Small intestine (tissue), 7 donors: ENCODE results near the gene EHBP1. TPM values are rescaled to one million over a fixed set of nuclear protein-coding genes. Genes with fewer than 3 reads are reported as not detected.
A peak's percentile ranks its signal among the peaks of the same experiment; 100 is the strongest.

Experiments
- DNase-seq, 2 donors: peaks; one replicate each; pipeline versions ENCODE4 v3.0.0 to v3.0.0-alpha.2; 2013
- FAIRE-seq: peaks from 2 replicates; lab custom pipeline; 2012; peaks lifted over from hg19 to GRCh38; lab: Jason Lieb, UNC
- H3K27ac ChIP-seq, 3 donors: one replicate each; pipeline ENCODE4 v1.5.1; 2013; ENCODE audit warnings: low read length in 2 of 3, mild to moderate bottlenecking in 2 of 3, control low read depth in 1 of 3, inconsistent platforms in 1 of 3, low read depth in 1 of 3, moderate library complexity in 1 of 3
- H3K27me3 ChIP-seq, 3 donors: one replicate each; pipeline ENCODE4 v1.6.1; 2013; ENCODE audit warnings: low read length in 3 of 3, inconsistent platforms in 1 of 3; ENCODE audit not compliant: control insufficient read depth in 3 of 3, insufficient read depth in 3 of 3
- H3K36me3 ChIP-seq, 3 donors: one replicate each; pipeline ENCODE4 v1.6.1; 2013; ENCODE audit warnings: low read length in 3 of 3, inconsistent platforms in 1 of 3, low read depth in 1 of 3, mild to moderate bottlenecking in 1 of 3, moderate library complexity in 1 of 3; ENCODE audit not compliant: control insufficient read depth in 3 of 3, insufficient read depth in 2 of 3
- H3K4me1 ChIP-seq, 3 donors: one replicate each; pipeline ENCODE4 v1.6.1; 2013; ENCODE audit warnings: low read length in 2 of 3, inconsistent platforms in 1 of 3, low read depth in 1 of 3, mild to moderate bottlenecking in 1 of 3, moderate library complexity in 1 of 3; ENCODE audit not compliant: control insufficient read depth in 3 of 3, insufficient read depth in 2 of 3
- H3K4me3 ChIP-seq, 3 donors: one replicate each; pipeline ENCODE4 v1.5.1; 2013; ENCODE audit warnings: low read length in 3 of 3, control low read depth in 1 of 3, inconsistent platforms in 1 of 3, low read depth in 1 of 3, mild to moderate bottlenecking in 1 of 3, moderate library complexity in 1 of 3
- H3K9me3 ChIP-seq, 2 donors: one replicate each; pipeline ENCODE4 v1.6.1; 2013; ENCODE audit warnings: low read depth in 1 of 2, low read length in 1 of 2; ENCODE audit not compliant: control insufficient read depth in 2 of 2, insufficient read depth in 1 of 2
- WGBS, 3 donors: extraction: QIAGEN DNeasy Blood & Tissue Kit; methylation state at CpG; one replicate each; pipeline ENCODE4 v1.1.7; 2013; 5-methylcytosine and 5-hydroxymethylcytosine counted together
- polyA plus RNA-seq, 4 donors: library from polyadenylated mRNA; stranded (reverse) in 3 of 4; unstranded in 1 of 4; fragments of 200-250 nt in 3 of 4; fragments of 120-200 nt in 1 of 4; gene quantifications; one replicate each; pipeline versions ENCODE4 v1.2.1 to v1.2.3, GENCODE V29; 2013
- donor health status: healthy with polysubstance abuse.
- donor health status: control.
- donor health status: control.
- donor health status: Bipolar disorder and iron deficiency.
- donor health status: healthy.

EHBP1 gene
- polyA plus RNA-seq, 4 donors, result 11.0 to 29.7 (median 11.5) TPM

DNA sequence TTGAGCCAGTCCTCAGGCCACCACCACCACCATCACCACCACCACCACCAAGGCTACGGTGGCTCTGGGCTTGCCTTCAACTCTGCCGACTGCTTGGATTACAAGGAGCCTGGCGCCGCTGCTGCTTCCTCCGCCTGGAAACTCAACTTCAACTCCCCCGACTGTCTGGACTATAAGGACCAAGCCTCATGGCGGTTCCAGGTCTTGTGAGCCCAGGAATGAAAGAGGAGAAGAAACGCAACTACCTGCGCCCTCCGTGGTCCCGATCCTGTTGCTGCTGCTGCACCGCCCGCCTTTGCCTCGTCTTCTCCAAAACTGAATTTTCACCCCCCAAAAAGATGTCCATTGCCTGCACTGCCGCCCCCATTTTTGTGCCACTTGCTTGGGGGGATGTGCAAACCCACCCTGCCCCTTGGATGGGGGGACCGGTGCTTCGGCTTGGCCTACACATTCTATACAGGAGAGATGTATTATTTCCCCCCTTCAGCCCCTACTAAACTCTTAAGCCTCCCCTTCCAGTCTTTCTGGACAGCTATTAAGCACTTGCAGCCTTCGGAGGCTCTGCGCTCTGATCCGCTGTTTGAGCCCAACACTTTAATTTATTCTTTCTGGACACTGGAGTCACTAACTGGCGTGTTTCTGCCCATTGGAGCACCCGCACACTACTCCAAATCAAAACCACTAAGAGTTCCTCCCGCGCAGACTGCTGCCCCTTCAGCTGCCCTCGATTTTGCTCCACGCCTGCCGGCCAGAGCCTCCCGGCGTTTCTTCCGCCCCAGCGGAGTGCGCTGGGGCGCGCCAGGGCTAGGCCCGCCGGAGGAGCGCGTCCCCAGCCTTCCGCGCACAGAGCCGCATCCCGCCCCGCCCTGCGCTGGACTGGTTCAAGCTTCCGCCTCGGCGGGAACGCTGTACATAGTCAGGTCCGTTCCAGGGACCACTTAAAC, 350.9 kb downstream of the EHBP1 start:
- 10 to 17% (median 13%) methylated on average over 49 of the region's 49 CpGs for WGBS, 3 donors
- H3K9me3 ChIP-seq, result peaks cover 0 to 7% of the 10 kb centered on the region in 2 donors
- no peaks in the 10 kb centered on the region for H3K36me3 ChIP-seq
- H3K4me3 ChIP-seq, result no peak overlapping the region
- no peak for FAIRE-seq
- peak in 1 of 2 donors; percentile 57 for DNase-seq
- H3K4me1 ChIP-seq, result peaks cover 5 to 29% (median 11%) of the 10 kb centered on the region in 3 donors
- H3K27ac ChIP-seq, result no peak overlapping the region
- H3K27me3 ChIP-seq, result peaks cover 32 to 88% (median 73%) of the 10 kb centered on the region in 3 donors

DNA sequence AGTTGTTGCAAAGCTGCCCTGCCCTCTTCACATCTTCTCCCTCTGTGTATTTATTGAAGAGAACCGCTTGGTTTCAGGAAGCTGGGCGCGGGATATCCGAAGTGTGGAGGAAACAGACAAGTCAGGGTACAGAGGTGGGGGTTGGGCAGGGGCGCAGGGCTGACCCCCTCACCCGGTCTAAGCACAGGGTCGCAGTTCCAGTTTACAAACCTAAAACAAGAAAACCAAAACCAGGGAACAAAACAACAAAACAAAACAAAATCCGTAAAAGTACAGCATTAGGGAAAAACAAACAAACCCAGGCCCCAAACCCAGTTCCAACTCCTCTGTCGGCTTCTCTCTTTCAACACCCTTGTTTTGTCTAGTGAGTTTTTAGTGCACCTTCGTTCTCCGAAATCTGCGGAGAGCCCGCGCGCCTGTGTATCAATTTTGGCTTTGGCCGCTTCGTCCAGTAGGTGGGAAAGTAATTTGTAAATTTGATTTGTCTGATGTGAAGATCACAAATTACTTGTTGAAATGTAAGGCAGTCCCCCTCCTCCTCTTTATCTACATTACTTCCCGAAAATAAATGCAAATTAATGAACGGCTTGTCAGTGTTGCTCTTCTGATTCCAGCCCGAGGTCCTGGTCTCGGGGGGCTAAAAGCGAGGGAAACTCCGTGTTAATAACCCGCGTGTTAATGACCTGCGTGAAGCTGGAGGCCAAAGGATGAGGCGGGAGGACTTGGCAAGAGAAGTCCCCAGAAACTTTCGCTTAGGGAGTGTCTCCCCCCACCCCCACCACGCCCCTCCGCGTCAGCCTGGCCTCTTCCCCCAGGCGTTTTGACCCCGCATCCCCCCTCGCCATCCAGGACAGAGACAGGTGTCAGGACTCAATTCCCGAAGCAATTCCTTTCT, 352.0 kb downstream of the EHBP1 start:
- H3K9me3 ChIP-seq, result peaks cover 0 to 7% of the 10 kb centered on the region in 2 donors
- no peak overlapping the region for H3K27ac ChIP-seq
- H3K36me3 ChIP-seq, result no peaks in the 10 kb centered on the region
- FAIRE-seq (no peak), DNase-seq (peak in 1 of 2 donors; percentile 21)
- H3K27me3 ChIP-seq, result peaks cover 23 to 78% (median 65%) of the 10 kb centered on the region in 3 donors
- H3K4me1 ChIP-seq, result peaks cover 5 to 29% (median 11%) of the 10 kb centered on the region in 3 donors
- WGBS, 3 donors, result 10 to 17% (median 16%) methylated on average over 35 of the region's 35 CpGs
- H3K4me3 ChIP-seq, result no peak overlapping the region

DNA sequence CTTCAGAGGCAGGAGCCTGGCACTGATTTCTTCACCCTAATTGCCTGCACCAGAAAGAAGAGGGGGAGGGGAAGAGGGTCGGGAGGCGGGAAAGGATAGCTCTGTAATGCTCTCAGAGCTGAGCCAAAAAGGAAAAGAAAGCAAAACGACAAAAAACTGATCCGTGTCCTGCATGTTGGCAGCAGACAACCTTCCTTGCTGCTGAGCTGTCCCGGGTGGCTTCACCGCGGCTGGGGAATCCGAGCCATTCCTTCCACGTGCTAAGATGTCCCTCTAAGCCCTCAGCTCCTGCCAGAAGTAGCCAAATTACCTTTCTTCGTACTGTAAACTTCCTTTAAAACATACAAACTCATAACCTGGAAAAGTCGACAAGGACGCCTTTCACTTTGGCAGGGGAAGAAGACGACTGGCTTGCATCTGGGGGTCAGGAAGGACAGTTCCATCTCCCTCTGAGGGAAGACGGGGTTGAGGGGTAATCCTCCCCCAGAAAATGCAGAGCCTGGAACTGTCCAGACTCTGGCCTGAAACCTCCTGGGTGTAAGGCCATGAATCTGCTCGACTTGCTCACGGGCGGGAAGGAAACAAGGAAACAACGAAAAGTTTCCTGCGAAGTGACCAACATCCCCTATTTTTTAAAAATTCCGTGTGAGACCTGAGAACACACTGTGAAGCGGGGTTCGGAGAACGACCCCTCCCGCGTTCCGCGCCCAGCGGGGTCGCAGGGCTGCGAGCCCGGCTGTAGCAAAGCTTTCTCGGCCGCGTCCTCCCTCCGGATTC, 352.8 kb downstream of the EHBP1 start:
- Histone ChIP-seq H3K4me1 (peaks cover 5 to 29% (median 11%) of the 10 kb centered on the region in 3 donors), H3K36me3 (no peaks in the 10 kb centered on the region), H3K27me3 (peaks cover 17 to 72% (median 57%) of the 10 kb centered on the region in 3 donors), H3K4me3 (no peak overlapping the region), H3K27ac (no peak overlapping the region), H3K9me3 (peaks cover 0 to 7% of the 10 kb centered on the region in 2 donors)
- no peak for FAIRE-seq
- WGBS, 3 donors, result 3 to 8% (median 6%) methylated on average over 35 of the region's 35 CpGs
- DNase-seq, result peak in 1 of 2 donors; percentile 74

DNA sequence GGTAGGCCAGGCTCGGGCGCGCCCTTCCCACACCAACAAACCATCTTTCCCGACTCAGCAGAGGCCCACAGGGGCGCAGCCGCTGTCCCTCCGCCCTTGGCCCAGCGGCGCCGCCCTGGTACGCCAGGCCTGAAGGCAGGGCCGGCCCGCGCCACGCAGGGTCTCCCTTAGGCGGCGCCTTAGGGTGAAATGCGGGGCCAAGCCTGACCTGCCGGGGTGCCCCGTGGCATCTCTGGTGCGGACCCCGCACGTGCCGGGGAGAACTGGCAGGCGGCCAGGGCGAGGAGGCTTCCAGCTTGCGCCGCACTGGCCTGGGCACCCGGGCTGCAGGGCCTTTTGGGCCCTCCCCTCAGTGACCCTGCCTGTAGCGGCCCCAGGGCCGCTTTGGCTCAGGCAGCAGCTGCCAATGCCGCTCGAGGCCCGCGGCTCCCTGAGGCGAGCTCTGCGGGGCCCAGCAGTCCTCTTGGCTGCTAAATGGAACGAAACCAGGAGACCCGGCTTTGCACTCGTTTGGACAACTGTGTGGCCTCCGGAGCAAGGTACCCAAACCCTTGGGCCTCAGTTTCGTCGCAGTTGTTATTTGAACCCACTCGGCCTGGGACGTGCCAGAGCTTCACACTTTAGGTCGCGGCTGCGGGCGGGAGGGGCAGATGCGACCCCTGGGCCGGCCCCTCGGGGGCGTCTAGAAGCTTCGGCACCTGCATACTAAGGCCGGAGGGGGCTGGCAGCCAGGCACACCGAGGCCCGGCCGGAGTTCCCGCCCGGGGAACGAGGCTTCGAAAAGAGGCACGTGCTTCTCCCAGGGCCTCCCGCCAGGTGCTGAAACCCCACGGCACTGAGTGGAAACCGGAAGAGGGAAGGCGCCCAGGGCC, 353.6 kb downstream of the EHBP1 start:
- Histone ChIP-seq H3K4me3 (peak overlapping the region in 1 of 3 donors; percentile 28), H3K4me1 (peaks cover 5 to 21% (median 11%) of the 10 kb centered on the region in 3 donors), H3K36me3 (no peaks in the 10 kb centered on the region), H3K27me3 (peaks cover 17 to 67% (median 49%) of the 10 kb centered on the region in 3 donors), H3K27ac (no peak overlapping the region), H3K9me3 (peaks cover 0 to 7% of the 10 kb centered on the region in 2 donors)
- FAIRE-seq, result no peak
- peak in 1 of 2 donors; percentile 44 for DNase-seq
- 5 to 7% (median 6%) methylated on average over 60 to 67 of the region's 67 CpGs for WGBS, 3 donors

DNA sequence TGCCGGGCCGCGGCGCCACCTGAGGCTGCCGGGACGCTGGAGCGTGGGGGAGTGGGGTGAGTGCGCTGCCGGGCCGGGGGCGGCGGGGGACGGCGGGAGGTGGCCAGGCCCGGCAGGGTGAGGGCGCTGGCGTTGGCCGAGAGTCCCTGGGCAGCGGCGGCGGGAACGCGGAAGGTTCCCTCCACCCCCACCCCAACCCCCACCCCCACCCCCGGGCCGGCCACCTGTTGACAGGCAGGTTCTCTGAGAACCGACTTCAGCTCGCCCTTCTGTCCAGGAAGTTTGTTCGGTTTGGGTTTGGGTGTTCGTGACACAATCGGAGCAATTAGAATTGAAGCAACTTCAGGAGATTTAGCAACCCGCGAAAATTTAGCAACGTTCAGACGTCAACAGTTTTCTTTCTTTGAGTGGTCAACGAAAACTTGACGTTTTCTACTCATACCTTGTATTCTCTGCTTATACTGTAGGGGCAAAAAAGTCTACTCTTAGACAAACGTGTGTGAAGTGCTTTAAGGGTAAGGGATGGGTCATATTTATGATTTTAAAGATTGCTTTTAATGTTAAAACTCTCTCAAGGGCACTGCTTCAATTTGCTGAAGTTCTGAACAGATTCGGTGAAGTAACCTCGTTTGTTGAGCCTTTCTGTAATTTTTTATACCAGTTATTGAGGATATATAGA, 354.4 kb downstream of the EHBP1 start:
- peaks cover 0 to 3% of the 10 kb centered on the region in 2 donors for H3K9me3 ChIP-seq
- peaks cover 2 to 17% (median 11%) of the 10 kb centered on the region in 3 donors for H3K4me1 ChIP-seq
- no peak for FAIRE-seq
- 3 to 7% (median 4%) methylated on average over 25 to 39 of the region's 39 CpGs for WGBS, 3 donors
- H3K4me3 ChIP-seq, result peak overlapping the region in 1 of 3 donors; percentile 14
- peaks cover 14 to 62% (median 41%) of the 10 kb centered on the region in 3 donors for H3K27me3 ChIP-seq
- H3K27ac ChIP-seq, result no peak overlapping the region
- no peaks in the 10 kb centered on the region for H3K36me3 ChIP-seq
- peak in 1 of 2 donors; percentile 53 for DNase-seq

DNA sequence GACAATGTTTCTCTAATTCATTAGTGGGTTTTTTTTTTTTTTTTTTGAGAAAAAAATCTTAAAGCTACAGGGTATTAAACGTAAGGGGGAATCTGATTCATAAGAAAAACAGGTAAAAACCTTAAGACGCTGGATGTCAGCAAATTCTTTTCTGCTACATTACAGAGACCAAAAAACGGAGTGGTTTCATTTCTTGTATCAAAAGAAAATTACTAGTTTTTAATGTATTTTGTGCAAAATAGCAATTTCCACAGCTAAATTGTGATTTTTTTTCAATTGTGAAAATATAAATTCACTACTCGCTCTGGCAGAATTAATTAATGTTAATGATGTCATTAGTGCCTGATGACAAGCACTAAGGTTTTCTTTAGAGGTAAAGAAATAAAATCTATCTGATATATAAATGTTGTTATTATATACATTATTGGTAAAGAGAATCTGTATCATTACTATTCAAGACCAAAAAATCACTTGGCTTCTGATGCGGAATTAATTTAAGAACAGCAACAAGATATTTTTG, 355.0 kb downstream of the EHBP1 start:
- H3K4me1 ChIP-seq, result peaks cover 1 to 12% (median 6%) of the 10 kb centered on the region in 3 donors
- 23 to 26% (median 24%) methylated on average over 5 of the region's 5 CpGs for WGBS, 3 donors
- FAIRE-seq (no peak), DNase-seq (no peak)
- no peak overlapping the region for H3K4me3 ChIP-seq
- H3K9me3 ChIP-seq, result peaks cover 0 to under 1% of the 10 kb centered on the region in 2 donors
- H3K36me3 ChIP-seq, result no peaks in the 10 kb centered on the region
- H3K27me3 ChIP-seq, result peaks cover 11 to 56% (median 35%) of the 10 kb centered on the region in 3 donors
- H3K27ac ChIP-seq, result no peak overlapping the region
